ENCODE measurements around the gene PACC1. TPM values are rescaled to one million over a fixed set of nuclear protein-coding genes. Genes with fewer than 3 reads are reported as not detected.

Gene PACC1
- total RNA-seq, 1 donor from 2014 or later: 12.9 TPM

DNA sequence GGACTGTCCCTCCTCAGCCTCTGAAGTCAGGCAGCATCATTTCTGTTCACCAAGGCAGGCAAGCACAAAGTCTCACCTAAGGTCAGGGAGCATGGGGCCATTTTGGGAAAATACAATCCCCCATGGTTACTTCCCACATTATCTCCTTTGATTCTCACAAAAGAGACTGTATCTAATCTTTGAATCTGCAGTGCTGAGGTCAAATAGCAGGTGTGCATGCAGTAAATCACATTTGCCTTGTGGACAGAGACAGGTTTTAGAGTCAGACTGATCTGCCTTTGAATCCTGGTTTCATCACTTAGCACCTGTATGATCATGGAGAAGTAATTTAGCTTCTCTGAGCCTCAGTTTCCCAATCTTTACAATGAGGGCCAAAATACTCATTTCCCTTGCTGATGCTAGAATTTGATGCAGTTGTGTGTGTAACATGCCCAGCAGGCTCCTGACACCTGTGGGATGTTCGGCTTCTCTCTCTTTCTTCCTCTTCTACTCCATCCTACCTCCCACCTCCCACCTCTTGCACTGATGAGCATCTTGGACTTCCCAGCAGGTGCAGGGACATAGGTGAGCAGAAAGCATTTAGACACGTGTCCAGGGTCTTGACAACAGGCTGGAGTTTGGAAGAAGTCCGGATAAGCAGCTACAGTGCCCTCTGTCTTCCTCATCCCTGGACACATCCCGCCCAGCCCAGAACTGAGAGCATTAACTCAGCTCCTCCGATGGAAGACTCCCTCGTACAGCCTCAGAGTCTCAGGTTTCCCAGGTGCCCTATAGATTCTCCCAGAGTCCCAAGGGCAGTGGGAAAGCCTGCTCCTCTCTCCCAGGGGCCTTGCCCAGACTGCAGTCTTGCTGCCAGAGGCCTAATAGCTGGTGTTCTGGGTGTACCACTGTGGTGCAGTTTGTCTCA lies 37.0 kb upstream of the PACC1 start:
- DNase-seq (ENCODE audit: low read depth): no peak
- H3K4me3 ChIP-seq (ENCODE audit: low read depth, low read length): no peak overlapping the region
- TF ChIP-seq, protein P1, sequence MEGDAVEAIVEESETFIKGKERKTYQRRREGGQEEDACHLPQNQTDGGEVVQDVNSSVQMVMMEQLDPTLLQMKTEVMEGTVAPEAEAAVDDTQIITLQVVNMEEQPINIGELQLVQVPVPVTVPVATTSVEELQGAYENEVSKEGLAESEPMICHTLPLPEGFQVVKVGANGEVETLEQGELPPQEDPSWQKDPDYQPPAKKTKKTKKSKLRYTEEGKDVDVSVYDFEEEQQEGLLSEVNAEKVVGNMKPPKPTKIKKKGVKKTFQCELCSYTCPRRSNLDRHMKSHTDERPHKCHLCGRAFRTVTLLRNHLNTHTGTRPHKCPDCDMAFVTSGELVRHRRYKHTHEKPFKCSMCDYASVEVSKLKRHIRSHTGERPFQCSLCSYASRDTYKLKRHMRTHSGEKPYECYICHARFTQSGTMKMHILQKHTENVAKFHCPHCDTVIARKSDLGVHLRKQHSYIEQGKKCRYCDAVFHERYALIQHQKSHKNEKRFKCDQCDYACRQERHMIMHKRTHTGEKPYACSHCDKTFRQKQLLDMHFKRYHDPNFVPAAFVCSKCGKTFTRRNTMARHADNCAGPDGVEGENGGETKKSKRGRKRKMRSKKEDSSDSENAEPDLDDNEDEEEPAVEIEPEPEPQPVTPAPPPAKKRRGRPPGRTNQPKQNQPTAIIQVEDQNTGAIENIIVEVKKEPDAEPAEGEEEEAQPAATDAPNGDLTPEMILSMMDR (conservative IDR thresholded peaks at IDR 0.05; ENCODE audit: low read depth, low read length): no peak

DNA sequence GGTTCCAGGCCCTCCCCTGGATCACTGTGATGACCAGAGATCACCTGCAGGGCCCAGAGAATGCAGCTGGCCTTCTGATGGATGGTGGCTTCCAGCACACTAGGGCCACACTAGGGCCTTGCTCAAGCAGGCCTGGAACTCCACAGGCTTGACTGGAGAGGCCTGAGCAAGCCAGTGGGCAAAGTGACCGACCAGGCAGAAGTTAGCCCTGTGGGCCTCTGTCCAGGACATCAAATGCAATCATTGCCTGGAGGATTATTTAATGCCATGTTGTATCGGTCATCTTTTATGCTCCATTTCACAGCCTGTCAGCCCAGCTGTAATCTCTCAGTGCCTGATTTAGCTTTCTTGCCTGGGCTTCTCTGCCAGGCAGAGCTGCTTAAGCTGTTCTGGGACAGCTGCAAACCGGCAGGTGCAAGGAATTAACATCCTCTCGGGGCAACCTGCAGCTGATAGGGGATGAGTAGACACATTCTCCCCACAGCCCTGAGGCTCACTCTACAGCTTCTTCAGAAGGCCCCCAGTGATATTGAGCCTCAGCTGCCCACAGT lies 35.7 kb upstream of the PACC1 start:
- DNase-seq (ENCODE audit: low read depth): no peak
- H3K4me3 ChIP-seq (ENCODE audit: low read depth, low read length): no peak overlapping the region
- TF ChIP-seq, protein P1 (conservative IDR thresholded peaks at IDR 0.05; ENCODE audit: low read depth, low read length): no peak

DNA sequence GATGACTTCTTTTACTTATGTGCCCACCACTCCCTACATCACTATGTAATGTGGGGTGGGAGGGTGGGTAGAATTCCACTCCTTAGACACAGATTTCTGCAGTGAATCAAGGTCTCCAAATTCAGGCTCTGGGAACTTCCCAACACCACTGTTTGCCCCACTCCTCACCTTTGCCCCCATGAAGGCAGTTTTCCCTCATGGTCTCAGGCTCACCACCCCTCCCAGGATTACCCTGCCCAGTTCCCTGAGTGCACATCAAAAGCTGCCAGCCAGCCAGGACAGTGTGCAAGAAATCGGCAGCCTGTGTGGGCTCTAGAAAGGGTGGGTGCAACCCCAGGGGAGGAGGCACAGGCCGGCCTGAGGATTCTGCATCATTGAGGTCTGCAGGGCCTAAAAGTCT lies 32.8 kb upstream of the PACC1 start:
- DNase-seq (ENCODE audit: low read depth): no peak
- no peak overlapping the region for H3K4me3 ChIP-seq (ENCODE audit: low read depth, low read length)
- TF ChIP-seq, protein P1 (conservative IDR thresholded peaks at IDR 0.05; ENCODE audit: low read depth, low read length): no peak

DNA sequence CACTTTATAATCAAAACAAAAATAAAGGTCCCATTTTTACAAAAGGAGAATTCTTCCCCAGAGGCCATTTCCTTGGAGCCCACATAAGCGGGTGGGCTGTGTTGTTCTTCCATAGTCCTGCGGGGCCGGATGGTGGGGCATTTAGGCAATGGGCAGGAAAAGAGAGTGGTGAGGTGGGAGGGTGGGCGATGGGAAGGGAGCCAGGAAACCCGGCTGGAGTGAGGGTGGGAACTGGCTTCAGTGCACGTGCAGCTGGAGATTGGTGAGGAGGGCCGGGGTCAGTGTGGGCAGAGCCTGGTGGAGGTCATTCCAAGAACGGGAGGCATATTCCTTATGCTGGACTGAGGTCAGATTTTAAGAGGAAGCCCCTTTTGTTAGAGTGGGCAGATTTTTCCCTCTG lies 31.6 kb upstream of the PACC1 start:
- no peak overlapping the region for H3K4me3 ChIP-seq (ENCODE audit: low read depth, low read length)
- TF ChIP-seq, protein P1 (conservative IDR thresholded peaks at IDR 0.05; ENCODE audit: low read depth, low read length): no peak

DNA sequence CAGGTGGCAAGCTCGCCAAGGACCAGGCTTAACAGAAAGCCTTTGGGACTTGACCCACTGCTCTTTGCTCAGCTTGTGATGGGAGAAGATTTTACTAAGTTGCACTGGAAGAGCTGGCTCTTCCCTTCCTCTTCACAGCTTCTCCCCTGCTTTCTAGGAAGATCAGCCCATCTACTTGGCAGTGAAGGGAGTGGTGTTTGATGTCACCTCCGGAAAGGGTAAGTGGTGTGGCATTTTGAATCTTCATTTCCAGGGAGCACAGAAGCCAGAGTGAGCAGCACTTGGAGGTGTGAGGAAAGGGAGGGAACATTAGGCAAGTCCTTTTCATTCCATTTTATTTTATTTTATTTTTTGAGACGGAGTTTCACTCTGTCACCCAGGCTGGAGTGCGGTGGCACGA lies 27.7 kb upstream of the PACC1 start:
- H3K4me3 ChIP-seq (ENCODE audit: low read depth, low read length): no peak overlapping the region
- DNase-seq (ENCODE audit: low read depth): no peak
- TF ChIP-seq, protein P1 (conservative IDR thresholded peaks at IDR 0.05; ENCODE audit: low read depth, low read length): no peak

More for the DNA sequence above, 31.6 kb upstream of the PACC1 start:
- no peak for DNase-seq (ENCODE audit: low read depth)

DNA sequence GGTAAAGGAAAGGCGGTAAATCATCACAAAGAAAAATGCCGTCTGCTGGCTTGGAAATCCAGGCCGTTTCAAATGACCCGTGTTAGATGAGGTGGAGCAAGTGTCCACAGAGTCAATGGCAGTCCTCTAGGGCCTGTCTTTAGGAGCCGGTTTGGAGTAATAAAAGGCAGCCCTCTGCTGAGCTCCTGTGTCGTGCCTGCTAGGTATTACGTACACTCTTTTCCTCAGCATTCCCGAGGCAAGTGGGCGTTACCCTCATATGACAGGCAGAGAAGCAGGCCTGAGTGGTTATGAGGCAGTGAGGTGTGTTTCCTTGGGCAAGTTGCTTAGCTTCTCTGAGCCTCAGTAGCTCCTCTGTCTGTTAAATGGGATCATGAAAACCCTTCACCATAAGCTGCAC lies 25.7 kb upstream of the PACC1 start:
- no peak overlapping the region for H3K4me3 ChIP-seq (ENCODE audit: low read depth, low read length)
- no peak for DNase-seq (ENCODE audit: low read depth)
- TF ChIP-seq, protein P1 (conservative IDR thresholded peaks at IDR 0.05; ENCODE audit: low read depth, low read length): no peak
